H9 (cell line): ENCODE results near the gene TRPM4. TPM values are rescaled to one million over a fixed set of nuclear protein-coding genes. Genes with fewer than 3 reads are reported as not detected.

Source experiments
- DNase-seq: peaks from one replicate; pipeline ENCODE4 v3.0.0-alpha.2; 2017
- H2AFZ ChIP-seq: one replicate; pipeline ENCODE4 v1.6.1; 2013; ENCODE audit warnings: mild to moderate bottlenecking, low read length, control low read depth, moderate library complexity
- H2AK5ac ChIP-seq: 2 replicates; pipeline ENCODE4 v1.6.1; 2013; ENCODE audit warnings: low read length, control low read depth, mixed read lengths; ENCODE audit not compliant: insufficient read length
- H2BK120ac ChIP-seq: one replicate; pipeline ENCODE4 v1.6.1; 2013; ENCODE audit warnings: low read depth, mild to moderate bottlenecking, low read length, control low read depth, inconsistent platforms; ENCODE audit not compliant: poor library complexity, severe bottlenecking
- H2BK12ac ChIP-seq: 2 replicates; pipeline ENCODE4 v1.6.1; 2013; ENCODE audit warnings: low read length, control low read depth, mixed read lengths, low read depth; ENCODE audit not compliant: insufficient read length
- H2BK15ac ChIP-seq: 2 replicates; pipeline ENCODE4 v1.6.1; 2013; ENCODE audit warnings: low read depth, low read length, control low read depth
- H2BK20ac ChIP-seq: one replicate; pipeline ENCODE4 v1.6.1; 2013; ENCODE audit warnings: low read depth, mild to moderate bottlenecking, low read length, control low read depth, inconsistent platforms; ENCODE audit not compliant: poor library complexity, severe bottlenecking
- H2BK5ac ChIP-seq: 2 replicates; pipeline ENCODE4 v1.6.1; 2013; ENCODE audit warnings: low read length, control low read depth, mixed read lengths; ENCODE audit not compliant: insufficient read length
- H3K14ac ChIP-seq: 2 replicates; pipeline ENCODE4 v1.6.1; 2013; ENCODE audit warnings: low read length, control low read depth; ENCODE audit not compliant: insufficient read depth
- H3K18ac ChIP-seq: 2 replicates; pipeline ENCODE4 v1.6.1; 2013; ENCODE audit warnings: low read depth, mild to moderate bottlenecking, mixed read lengths, low read length, control low read depth; ENCODE audit not compliant: insufficient read length
- H3K23ac ChIP-seq: 2 replicates; pipeline ENCODE4 v1.6.1; 2013; ENCODE audit warnings: low read length, control low read depth, mixed read lengths, low read depth; ENCODE audit not compliant: insufficient read length
- H3K23me2 ChIP-seq: 2 replicates; pipeline ENCODE4 v1.6.1; 2013; ENCODE audit warnings: low read depth, mild to moderate bottlenecking, mixed read lengths, low read length, control low read depth; ENCODE audit not compliant: insufficient read length, poor library complexity, severe bottlenecking
- H3K27ac ChIP-seq: 2 replicates; pipeline ENCODE4 v1.5.1; 2013; ENCODE audit warnings: low read length, control low read depth, mixed read lengths, low read depth; ENCODE audit not compliant: insufficient read length
- H3K27me3 ChIP-seq: 2 replicates; pipeline ENCODE4 v1.6.1; 2013; ENCODE audit warnings: low read length, control low read depth, inconsistent platforms; ENCODE audit not compliant: insufficient read depth
- H3K4ac ChIP-seq: 2 replicates; pipeline ENCODE4 v1.6.1; 2013; ENCODE audit warnings: low read depth, mild to moderate bottlenecking, control low read depth, inconsistent platforms, low read length, moderate library complexity
- H3K4me1 ChIP-seq: 2 replicates; pipeline ENCODE4 v1.6.1; 2013; ENCODE audit warnings: low read length, control low read depth, inconsistent platforms; ENCODE audit not compliant: insufficient read depth
- H3K4me2 ChIP-seq: 2 replicates; pipeline ENCODE4 v1.6.1; 2013; ENCODE audit warnings: low read length, control low read depth, mixed read lengths; ENCODE audit not compliant: insufficient read length, insufficient read depth
- H3K56ac ChIP-seq: 2 replicates; pipeline ENCODE4 v1.6.1; 2013; ENCODE audit warnings: low read depth, mild to moderate bottlenecking, mixed read lengths, low read length, control low read depth; ENCODE audit not compliant: insufficient read length
- H3K79me1 ChIP-seq: 2 replicates; pipeline ENCODE4 v1.6.1; 2013; ENCODE audit warnings: low read depth, mild to moderate bottlenecking, moderate library complexity, low read length, control low read depth, inconsistent platforms; ENCODE audit not compliant: insufficient read depth, poor library complexity, severe bottlenecking
- H3K79me2 ChIP-seq: 2 replicates; pipeline ENCODE4 v1.6.1; 2013; ENCODE audit warnings: low read length, control low read depth, inconsistent platforms; ENCODE audit not compliant: insufficient read depth
- H3K9ac ChIP-seq: 2 replicates; pipeline ENCODE4 v1.6.1; 2013; ENCODE audit warnings: low read length, control low read depth, mixed read lengths; ENCODE audit not compliant: insufficient read length; ENCODE audit errors: extremely low read depth
- H3K9me3 ChIP-seq: one replicate; pipeline ENCODE4 v1.6.1; 2013; ENCODE audit warnings: low read depth, low read length, inconsistent platforms; ENCODE audit not compliant: control insufficient read depth
- H3T11ph ChIP-seq: one replicate; pipeline ENCODE4 v1.6.1; 2013; ENCODE audit warnings: mild to moderate bottlenecking, low read length, control low read depth, inconsistent platforms
- H4K20me1 ChIP-seq: one replicate; pipeline ENCODE4 v1.6.1; 2013; ENCODE audit not compliant: control insufficient read depth, insufficient read length, insufficient read depth
- H4K5ac ChIP-seq: 2 replicates; pipeline ENCODE4 v1.6.1; 2013; ENCODE audit warnings: low read depth, mild to moderate bottlenecking, mixed read lengths, low read length, control low read depth; ENCODE audit not compliant: insufficient read length
- H4K8ac ChIP-seq: replicated peaks from 2 replicates; pipeline ENCODE4 v1.6.1; 2013; ENCODE audit warnings: low read length, control low read depth, mixed read lengths, low read depth; ENCODE audit not compliant: insufficient read length
- H4K91ac ChIP-seq: 2 replicates; pipeline ENCODE4 v1.6.1; 2013; ENCODE audit warnings: low read depth, mild to moderate bottlenecking, moderate library complexity, mixed read lengths, low read length, control low read depth; ENCODE audit not compliant: insufficient read length
- H3K27ac Mint-ChIP-seq, 3 experiments: 2 replicates in 2 of 3; 3 replicates in 1 of 3; pipeline ENCODE4 v1.8.0; 2020 to 2021; ENCODE audit warnings: mixed read lengths in 3 of 3, mild to moderate bottlenecking in 1 of 3, moderate library complexity in 1 of 3
- H3K27me3 Mint-ChIP-seq: 2 replicates; pipeline ENCODE4 v1.8.0; 2021; ENCODE audit warnings: low read depth, mild to moderate bottlenecking, moderate library complexity, mixed read lengths
- H3K36me3 Mint-ChIP-seq, 3 experiments: 2 replicates in 2 of 3; 3 replicates in 1 of 3; pipeline ENCODE4 v1.8.0; 2020 to 2021; ENCODE audit warnings: low read depth in 3 of 3, mixed read lengths in 3 of 3; ENCODE audit not compliant: insufficient read depth in 1 of 3
- H3K4me1 Mint-ChIP-seq, 2 experiments: 2 replicates each; pipeline ENCODE4 v1.8.0; 2020; ENCODE audit warnings: mixed read lengths in 2 of 2
- H3K4me3 Mint-ChIP-seq, 2 experiments: 2 replicates in 1 of 2; 3 replicates in 1 of 2; pipeline ENCODE4 v1.8.0; 2020 to 2021; ENCODE audit warnings: mild to moderate bottlenecking in 2 of 2, mixed read lengths in 2 of 2, moderate library complexity in 1 of 2
- H3K9me3 Mint-ChIP-seq, 2 experiments: 2 replicates in 1 of 2; 3 replicates in 1 of 2; pipeline ENCODE4 v1.8.0; 2020; ENCODE audit warnings: mild to moderate bottlenecking in 2 of 2, mixed read lengths in 2 of 2, moderate library complexity in 1 of 2
- WGBS: extraction: QIAGEN DNeasy Blood & Tissue Kit; methylation state at CpG from one replicate; pipeline ENCODE4 v1.1.7; 2013; ENCODE audit warnings: missing lambda C conversion rate, low lambda C conversion rate, mixed read lengths; ENCODE audit not compliant: insufficient read length; ENCODE audit errors: extremely low coverage; 5-methylcytosine and 5-hydroxymethylcytosine counted together
- total RNA-seq: library from RNA; stranded (reverse); gene quantifications from 2 replicates; pipeline ENCODE4 v1.2.1, GENCODE V29; 2021
- TF ChIP-seq, protein P1 (sequence below): fragments of 200-600 bp; sonication (generic); conservative IDR thresholded peaks from 3 replicates; pipeline ENCODE4 v1.8.0; 2021; ENCODE audit warnings: antibody characterized with exemption, mild to moderate bottlenecking

The TRPM4 gene
- total RNA-seq, 1 experiment from 2014 or later: 6.9 TPM

DNA sequence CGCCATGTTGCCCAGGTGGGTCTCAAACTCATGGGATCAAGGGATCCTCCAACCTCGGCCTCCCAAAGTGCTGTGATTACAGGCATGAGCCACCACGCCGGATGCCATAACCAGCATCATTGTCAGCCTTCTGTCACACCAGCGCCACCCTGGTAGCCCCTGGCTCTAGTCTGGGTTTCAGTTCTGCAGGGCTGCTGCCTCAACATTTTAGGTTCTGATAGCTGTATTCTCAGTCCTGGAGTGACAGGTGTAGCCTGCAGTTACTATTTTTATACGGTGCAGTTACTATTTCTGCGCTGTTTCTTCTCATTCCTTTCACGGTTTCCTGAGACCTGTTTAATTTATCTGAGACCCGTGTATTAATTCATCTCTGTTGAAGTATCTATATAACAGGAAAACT lies 57.1 kb downstream of the TRPM4 start:
- no peak overlapping the region for H2BK15ac ChIP-seq
- Mint-ChIP-seq H3K27ac (no peak overlapping the region), H3K4me3 (no peak overlapping the region), H3K36me3 (peaks cover 0 to 5% (median 2%) of the 10 kb centered on the region in 3 experiments; a peak in 4 of 7 replicates), H3K4me1 (peaks cover 5 to 10% of the 10 kb centered on the region in 2 experiments), H3K27me3 (peaks cover 12% of the 10 kb centered on the region), H3K9me3 (peaks cover 0 to 4% of the 10 kb centered on the region in 2 experiments; a peak in 2 of 5 replicates)
- no peak overlapping the region for H4K5ac ChIP-seq
- no peak overlapping the region for H4K91ac ChIP-seq
- TF ChIP-seq, protein P1, sequence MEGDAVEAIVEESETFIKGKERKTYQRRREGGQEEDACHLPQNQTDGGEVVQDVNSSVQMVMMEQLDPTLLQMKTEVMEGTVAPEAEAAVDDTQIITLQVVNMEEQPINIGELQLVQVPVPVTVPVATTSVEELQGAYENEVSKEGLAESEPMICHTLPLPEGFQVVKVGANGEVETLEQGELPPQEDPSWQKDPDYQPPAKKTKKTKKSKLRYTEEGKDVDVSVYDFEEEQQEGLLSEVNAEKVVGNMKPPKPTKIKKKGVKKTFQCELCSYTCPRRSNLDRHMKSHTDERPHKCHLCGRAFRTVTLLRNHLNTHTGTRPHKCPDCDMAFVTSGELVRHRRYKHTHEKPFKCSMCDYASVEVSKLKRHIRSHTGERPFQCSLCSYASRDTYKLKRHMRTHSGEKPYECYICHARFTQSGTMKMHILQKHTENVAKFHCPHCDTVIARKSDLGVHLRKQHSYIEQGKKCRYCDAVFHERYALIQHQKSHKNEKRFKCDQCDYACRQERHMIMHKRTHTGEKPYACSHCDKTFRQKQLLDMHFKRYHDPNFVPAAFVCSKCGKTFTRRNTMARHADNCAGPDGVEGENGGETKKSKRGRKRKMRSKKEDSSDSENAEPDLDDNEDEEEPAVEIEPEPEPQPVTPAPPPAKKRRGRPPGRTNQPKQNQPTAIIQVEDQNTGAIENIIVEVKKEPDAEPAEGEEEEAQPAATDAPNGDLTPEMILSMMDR: no peak
- no peak overlapping the region for H2BK12ac ChIP-seq
- 0 out of 2 replicates have a peak, but pooled peaks cover 3% of the 10 kb centered on the region for H3K4me1 ChIP-seq
- no peak overlapping the region for H3K23ac ChIP-seq
- H4K8ac ChIP-seq: no peak overlapping the region
- DNase-seq: no peak
- H3K56ac ChIP-seq: no peak overlapping the region
- H2BK5ac ChIP-seq: no peak overlapping the region
- no peak overlapping the region for H3K18ac ChIP-seq
- no peaks in the 10 kb centered on the region for H3K79me1 ChIP-seq
- no peak overlapping the region for H3K27ac ChIP-seq
- H3K79me2 ChIP-seq: no peaks in the 10 kb centered on the region
- no peak overlapping the region for H2BK20ac ChIP-seq
- H3T11ph ChIP-seq: no peak overlapping the region
- peaks cover 6% of the 10 kb centered on the region for H3K23me2 ChIP-seq
- no peak overlapping the region for H2AK5ac ChIP-seq
- H3K4me2 ChIP-seq: no peak overlapping the region
- no peaks in the 10 kb centered on the region for H3K27me3 ChIP-seq
- H4K20me1 ChIP-seq: no peaks in the 10 kb centered on the region
- H2BK120ac ChIP-seq: no peak overlapping the region
- H3K14ac ChIP-seq: no peak overlapping the region
- no peak overlapping the region for H2AFZ ChIP-seq
- H3K9ac ChIP-seq: no peak overlapping the region
- H3K9me3 ChIP-seq: no peaks in the 10 kb centered on the region
- no peak overlapping the region for H3K4ac ChIP-seq
- WGBS: no CpG with 5 or more reads among the region's 9 CpGs
